Mammary epithelial cell (primary cell): ENCODE measurements around the gene DPP8.
"Not testable (repeated sequence)": the region's sequence is repeated elsewhere in the genome, so short reads cannot be mapped to it uniquely, and the experiment has no call there.

Experiments used
- CTCF ChIP-seq, 2 donors: IDR thresholded peaks in 1 of 2; conservative IDR thresholded peaks in 1 of 2; 2 replicates each; pipeline ENCODE4 v1.5.1; 2011 to 2012; ENCODE audit warnings: inconsistent platforms in 2 of 2, low read length in 2 of 2, mild to moderate bottlenecking in 2 of 2, control low read depth in 1 of 2, low read depth in 1 of 2; ENCODE audit not compliant: insufficient read depth in 1 of 2; ENCODE audit errors: extremely low read depth in 1 of 2
- EZH2 ChIP-seq: IDR thresholded peaks from 2 replicates; pipeline ENCODE4 v1.6.1; 2012; ENCODE audit warnings: low read length, inconsistent platforms, borderline replicate concordance

GRCh38 chr15:65552851-65553250 is 35.4 kb upstream of the DPP8 start:
- TF ChIP-seq CTCF (conservative IDR thresholded peaks at IDR 0.05 in 1 of 2, IDR thresholded peaks at IDR 0.05 in 1 of 2; ENCODE audit: extremely low read depth in 1 of 2, insufficient read depth in 1 of 2, low read depth in 1 of 2, low read length in 2 of 2); EZH2: not testable (repeated sequence)
